Stromal cell of bone marrow (primary cell): Measurements from ENCODE around the gene IRAK1.

Source experiments
- DNase-seq: peaks from one replicate; pipeline ENCODE4 v3.0.0-alpha.2; 2012; ENCODE audit warnings: low read depth

IRAK1 gene

GRCh38 chrX:154040863-154041262, 21.2 kb upstream of the IRAK1 start:
- DNase-seq, result no peak

- DNase-seq, result peak; percentile 71
Observed at GRCh38 chrX:154040307-154040756, 20.6 kb upstream of the IRAK1 start.

GRCh38 chrX:154039577-154039976, 19.9 kb upstream of the IRAK1 start:
- DNase-seq, result no peak

GRCh38 chrX:154038656-154039055, 19.0 kb upstream of the IRAK1 start:
- DNase-seq, result no peak

- DNase-seq, result no peak
Observed at GRCh38 chrX:154037754-154038153, 18.1 kb upstream of the IRAK1 start.

GRCh38 chrX:154036513-154036912, 16.8 kb upstream of the IRAK1 start:
- no peak for DNase-seq

GRCh38 chrX:154033848-154034247, 14.1 kb upstream of the IRAK1 start:
- no peak for DNase-seq

GRCh38 chrX:154032653-154033052, 13.0 kb upstream of the IRAK1 start:
- no peak for DNase-seq

- no peak for DNase-seq
Observed at GRCh38 chrX:154032160-154032559, 12.5 kb upstream of the IRAK1 start.

- DNase-seq, result no peak
Observed at GRCh38 chrX:154030715-154031305, 11.1 kb upstream of the IRAK1 start.

GRCh38 chrX:154030266-154030665, 10.6 kb upstream of the IRAK1 start:
- no peak for DNase-seq

GRCh38 chrX:154029439-154029838, 9.7 kb upstream of the IRAK1 start:
- no peak for DNase-seq

- DNase-seq, result no peak
Observed at GRCh38 chrX:154028502-154029184, 8.9 kb upstream of the IRAK1 start.

- no peak for DNase-seq
Observed at GRCh38 chrX:154027986-154028385, 8.3 kb upstream of the IRAK1 start.

GRCh38 chrX:154027022-154027402, 7.3 kb upstream of the IRAK1 start:
- no peak for DNase-seq

- DNase-seq, result no peak
Observed at GRCh38 chrX:154026136-154027021, 6.7 kb upstream of the IRAK1 start.

GRCh38 chrX:154025230-154025629, 5.5 kb upstream of the IRAK1 start:
- DNase-seq, result no peak

GRCh38 chrX:154024271-154024670, 4.6 kb upstream of the IRAK1 start:
- DNase-seq, result no peak

GRCh38 chrX:154023276-154024000, 3.7 kb upstream of the IRAK1 start:
- DNase-seq, result no peak

- DNase-seq, result no peak
Observed at GRCh38 chrX:154022108-154022507, 2.4 kb upstream of the IRAK1 start.

- DNase-seq, result no peak
Observed at GRCh38 chrX:154021131-154021611, 1.5 kb upstream of the IRAK1 start.

GRCh38 chrX:154020536-154021115, 924 bp upstream of the IRAK1 start:
- no peak for DNase-seq
